Fibroblast of villous mesenchyme (primary cell): ENCODE results near the gene ONECUT1. TPM values are rescaled to one million over a fixed set of nuclear protein-coding genes. Genes with fewer than 3 reads are reported as not detected.

Experiments used
- DNase-seq: peaks from one replicate; pipeline ENCODE4 v3.0.0-alpha.2; 2010; ENCODE audit warnings: low read depth
- H3K4me3 ChIP-seq: 2 replicates; pipeline ENCODE4 v1.5.1; 2011; ENCODE audit warnings: low read depth, mild to moderate bottlenecking, low read length
- CTCF ChIP-seq: IDR thresholded peaks from 2 replicates; pipeline ENCODE4 v1.5.1; 2012; ENCODE audit warnings: low read depth, mild to moderate bottlenecking, low read length; ENCODE audit not compliant: insufficient read depth
- total RNA-seq: library from RNA; depleted of rRNA; stranded (reverse); fragments of >200 nt; gene quantifications from 2 replicates; pipeline ENCODE4 v1.2.3, GENCODE V29; 2012

ONECUT1 gene
- total RNA-seq, 1 donor, result not detected

- H3K4me3 ChIP-seq, result no peak overlapping the region
- no peak for DNase-seq
- TF ChIP-seq CTCF, result no peak
Observed at GRCh38 chr15:52759969-52760368, 30.2 kb downstream of the ONECUT1 start.

GRCh38 chr15:52757496-52757895, 32.6 kb downstream of the ONECUT1 start:
- H3K4me3 ChIP-seq, result no peak overlapping the region
- DNase-seq, result no peak
- no peak for TF ChIP-seq CTCF

GRCh38 chr15:52751522-52751921, 38.6 kb downstream of the ONECUT1 start:
- H3K4me3 ChIP-seq, result no peak overlapping the region
- DNase-seq, result no peak
- TF ChIP-seq CTCF, result no peak

- TF ChIP-seq CTCF, result no peak
- no peak overlapping the region for H3K4me3 ChIP-seq
- DNase-seq, result no peak
Observed at GRCh38 chr15:52749258-52749657, 40.9 kb downstream of the ONECUT1 start.

DNA sequence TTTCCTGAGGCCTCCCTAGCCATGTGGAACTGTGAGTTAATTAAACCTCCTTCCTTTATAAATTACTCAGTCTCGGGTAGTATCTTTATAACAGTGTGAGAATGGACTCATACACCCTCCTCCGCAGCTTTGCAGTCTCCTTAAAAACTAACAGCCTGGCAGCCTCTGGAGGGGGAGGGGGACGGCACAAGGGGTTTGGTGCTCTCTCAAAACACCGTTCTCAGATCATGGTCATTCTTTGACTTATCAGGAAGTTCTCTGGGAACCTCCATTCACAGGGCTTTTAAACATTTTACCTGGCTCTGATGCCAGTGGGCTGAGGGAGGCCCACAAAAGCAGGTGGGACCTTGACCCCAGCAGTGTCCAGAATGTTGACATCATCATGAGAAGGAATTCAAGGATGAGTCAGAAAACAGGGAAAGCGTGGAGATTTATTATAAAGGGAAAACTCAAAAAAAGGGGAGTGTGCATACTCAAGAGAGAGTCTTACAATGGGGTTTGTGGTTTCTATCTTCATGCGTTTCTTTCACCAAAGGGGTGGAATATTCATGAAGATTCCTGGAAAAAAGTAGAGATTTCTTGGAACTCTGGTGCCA, 43.9 kb downstream of the ONECUT1 start:
- TF ChIP-seq CTCF, result no peak
- no peak for DNase-seq
- H3K4me3 ChIP-seq, result no peak overlapping the region

- no peak for TF ChIP-seq CTCF
- no peak overlapping the region for H3K4me3 ChIP-seq
- no peak for DNase-seq
Observed at GRCh38 chr15:52745326-52746161, 44.6 kb downstream of the ONECUT1 start.
